HEK293 (cell line): Measurements from ENCODE around the gene TLCD3B.

Experiments used
- GLIS2 ChIP-seq: fragments of 450-650 bp; formaldehyde crosslinking; IDR thresholded peaks from 2 replicates; pipeline ENCODE4 v1.5.1; 2016; ENCODE audit warnings: missing biosample characterization, missing genetic modification characterization
- KLF1 ChIP-seq: fragments of 450-650 bp; formaldehyde crosslinking; IDR thresholded peaks from 2 replicates; pipeline ENCODE4 v1.5.1; 2016; ENCODE audit warnings: missing biosample characterization, missing genetic modification characterization
- MZF1 ChIP-seq: fragments of 450-650 bp; formaldehyde crosslinking; IDR thresholded peaks from 2 replicates; pipeline ENCODE4 v1.5.1; 2017; ENCODE audit warnings: missing biosample characterization, missing genetic modification characterization, borderline replicate concordance
- WT1 ChIP-seq: fragments of 450-650 bp; formaldehyde crosslinking; IDR thresholded peaks from 2 replicates; pipeline ENCODE4 v1.5.1; 2016; ENCODE audit warnings: missing biosample characterization, missing genetic modification characterization
- ZBTB7A ChIP-seq: fragments of 450-650 bp; formaldehyde crosslinking; IDR thresholded peaks from 2 replicates; pipeline ENCODE4 v1.5.1; 2016; ENCODE audit warnings: low read depth, missing biosample characterization, missing genetic modification characterization
- ZFP41 ChIP-seq: fragments of 450-650 bp; formaldehyde crosslinking; IDR thresholded peaks from 2 replicates; pipeline ENCODE4 v1.5.1; 2016; ENCODE audit warnings: missing biosample characterization, missing genetic modification characterization, borderline replicate concordance
- ZNF121 ChIP-seq: fragments of 450-650 bp; formaldehyde crosslinking; IDR thresholded peaks from 2 replicates; pipeline ENCODE4 v1.5.1; 2016; ENCODE audit warnings: missing biosample characterization, missing genetic modification characterization
- ZNF132 ChIP-seq: fragments of 450-650 bp; formaldehyde crosslinking; IDR thresholded peaks from 2 replicates; pipeline ENCODE4 v1.5.1; 2017; ENCODE audit warnings: missing biosample characterization, missing genetic modification characterization, borderline replicate concordance
- ZNF202 ChIP-seq: fragments of 450-650 bp; formaldehyde crosslinking; IDR thresholded peaks from 2 replicates; pipeline ENCODE4 v1.5.1; 2016; ENCODE audit warnings: missing biosample characterization, missing genetic modification characterization, borderline replicate concordance
- ZNF37A ChIP-seq: fragments of 450-650 bp; IDR thresholded peaks from 2 replicates; pipeline ENCODE4 v1.5.1; 2018; ENCODE audit warnings: missing biosample characterization, missing genetic modification characterization
- ZNF501 ChIP-seq: fragments of 450-650 bp; formaldehyde crosslinking; IDR thresholded peaks from 2 replicates; pipeline ENCODE4 v1.5.1; 2016; ENCODE audit warnings: missing biosample characterization, missing genetic modification characterization
- ZNF610 ChIP-seq: fragments of 450-650 bp; formaldehyde crosslinking; IDR thresholded peaks from 2 replicates; pipeline ENCODE4 v1.5.1; 2016; ENCODE audit warnings: missing biosample characterization, missing genetic modification characterization, borderline replicate concordance
- ZNF701 ChIP-seq: fragments of 450-650 bp; formaldehyde crosslinking; IDR thresholded peaks from 2 replicates; pipeline ENCODE4 v1.5.1; 2016; ENCODE audit warnings: missing biosample characterization, missing genetic modification characterization
- ZNF837 ChIP-seq: fragments of 450-650 bp; formaldehyde crosslinking; IDR thresholded peaks from 2 replicates; pipeline ENCODE4 v1.5.1; 2016; ENCODE audit warnings: missing biosample characterization, missing genetic modification characterization
- TF ChIP-seq, protein P1 (sequence below): fragments of 450-650 bp; formaldehyde crosslinking; conservative IDR thresholded peaks from 2 replicates; pipeline ENCODE4 v1.5.1; 2016; ENCODE audit warnings: low read depth, missing biosample characterization, missing genetic modification characterization
- TF ChIP-seq, protein P2 (sequence below): fragments of 450-650 bp; formaldehyde crosslinking; IDR thresholded peaks from 2 replicates; pipeline ENCODE4 v1.5.1; 2016; ENCODE audit warnings: missing biosample characterization, missing genetic modification characterization
- TF ChIP-seq, protein P3 (sequence below): fragments of 450-650 bp; formaldehyde crosslinking; IDR thresholded peaks from 2 replicates; pipeline ENCODE4 v1.5.1; 2016; ENCODE audit warnings: missing biosample characterization, missing genetic modification characterization, low read depth
- TF ChIP-seq, protein P4 (sequence below): fragments of 450-650 bp; IDR thresholded peaks from 2 replicates; pipeline ENCODE4 v1.5.1; 2018; ENCODE audit warnings: missing biosample characterization, mild to moderate bottlenecking, missing genetic modification characterization
- TF ChIP-seq, protein P5 (sequence below): fragments of 450-650 bp; formaldehyde crosslinking; IDR thresholded peaks from 2 replicates; pipeline ENCODE4 v1.5.1; 2016; ENCODE audit warnings: missing biosample characterization, missing genetic modification characterization
- TF ChIP-seq, protein P6 (sequence below): fragments of 450-650 bp; formaldehyde crosslinking; IDR thresholded peaks from 2 replicates; pipeline ENCODE4 v1.5.1; 2016; ENCODE audit warnings: missing biosample characterization, missing genetic modification characterization, borderline replicate concordance

The TLCD3B gene

DNA sequence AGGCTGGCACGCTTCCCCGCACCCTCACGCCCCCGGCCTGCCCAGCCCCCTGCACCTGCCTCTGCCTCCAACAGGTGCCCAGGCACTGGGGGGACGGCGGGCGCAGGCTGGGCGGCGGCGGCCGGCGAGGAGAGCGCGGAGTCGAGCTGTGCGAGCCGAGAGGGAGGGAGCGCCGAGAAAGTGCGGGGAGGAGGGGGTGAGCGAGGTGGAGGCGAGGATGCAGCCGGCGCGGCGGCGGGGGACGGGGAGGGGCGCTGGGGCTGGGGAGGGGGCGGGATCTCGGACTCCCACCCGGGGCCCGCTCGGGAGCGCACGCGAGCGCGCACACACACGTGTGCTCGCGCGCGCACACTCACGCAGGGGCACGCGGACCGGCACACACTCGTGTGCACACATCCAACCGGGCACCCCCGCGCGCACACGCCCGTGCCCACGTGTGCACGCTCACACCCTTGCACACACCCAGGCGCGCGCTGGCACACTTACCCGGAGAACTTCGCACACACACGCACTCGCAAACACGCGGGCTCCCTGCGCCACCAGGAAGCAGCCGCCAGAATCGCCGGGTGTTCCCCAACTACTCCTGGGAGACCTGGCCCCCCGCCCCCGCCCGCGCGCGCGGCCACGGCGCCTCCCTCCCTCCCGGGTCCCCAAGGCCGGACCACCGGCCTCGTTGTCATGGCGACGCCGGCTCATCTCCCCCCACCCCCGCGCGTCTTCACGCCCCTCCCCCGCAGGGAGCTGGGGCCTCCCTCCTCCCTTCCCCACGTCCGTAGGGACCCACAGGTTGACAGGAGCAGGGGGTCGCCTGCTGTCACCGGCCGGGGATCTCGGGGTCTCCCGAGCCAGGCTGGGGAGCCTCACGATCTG, 20.0 kb downstream of the TLCD3B start, which contains the start of gene DOC2A (continued):
- TF ChIP-seq, protein P1, sequence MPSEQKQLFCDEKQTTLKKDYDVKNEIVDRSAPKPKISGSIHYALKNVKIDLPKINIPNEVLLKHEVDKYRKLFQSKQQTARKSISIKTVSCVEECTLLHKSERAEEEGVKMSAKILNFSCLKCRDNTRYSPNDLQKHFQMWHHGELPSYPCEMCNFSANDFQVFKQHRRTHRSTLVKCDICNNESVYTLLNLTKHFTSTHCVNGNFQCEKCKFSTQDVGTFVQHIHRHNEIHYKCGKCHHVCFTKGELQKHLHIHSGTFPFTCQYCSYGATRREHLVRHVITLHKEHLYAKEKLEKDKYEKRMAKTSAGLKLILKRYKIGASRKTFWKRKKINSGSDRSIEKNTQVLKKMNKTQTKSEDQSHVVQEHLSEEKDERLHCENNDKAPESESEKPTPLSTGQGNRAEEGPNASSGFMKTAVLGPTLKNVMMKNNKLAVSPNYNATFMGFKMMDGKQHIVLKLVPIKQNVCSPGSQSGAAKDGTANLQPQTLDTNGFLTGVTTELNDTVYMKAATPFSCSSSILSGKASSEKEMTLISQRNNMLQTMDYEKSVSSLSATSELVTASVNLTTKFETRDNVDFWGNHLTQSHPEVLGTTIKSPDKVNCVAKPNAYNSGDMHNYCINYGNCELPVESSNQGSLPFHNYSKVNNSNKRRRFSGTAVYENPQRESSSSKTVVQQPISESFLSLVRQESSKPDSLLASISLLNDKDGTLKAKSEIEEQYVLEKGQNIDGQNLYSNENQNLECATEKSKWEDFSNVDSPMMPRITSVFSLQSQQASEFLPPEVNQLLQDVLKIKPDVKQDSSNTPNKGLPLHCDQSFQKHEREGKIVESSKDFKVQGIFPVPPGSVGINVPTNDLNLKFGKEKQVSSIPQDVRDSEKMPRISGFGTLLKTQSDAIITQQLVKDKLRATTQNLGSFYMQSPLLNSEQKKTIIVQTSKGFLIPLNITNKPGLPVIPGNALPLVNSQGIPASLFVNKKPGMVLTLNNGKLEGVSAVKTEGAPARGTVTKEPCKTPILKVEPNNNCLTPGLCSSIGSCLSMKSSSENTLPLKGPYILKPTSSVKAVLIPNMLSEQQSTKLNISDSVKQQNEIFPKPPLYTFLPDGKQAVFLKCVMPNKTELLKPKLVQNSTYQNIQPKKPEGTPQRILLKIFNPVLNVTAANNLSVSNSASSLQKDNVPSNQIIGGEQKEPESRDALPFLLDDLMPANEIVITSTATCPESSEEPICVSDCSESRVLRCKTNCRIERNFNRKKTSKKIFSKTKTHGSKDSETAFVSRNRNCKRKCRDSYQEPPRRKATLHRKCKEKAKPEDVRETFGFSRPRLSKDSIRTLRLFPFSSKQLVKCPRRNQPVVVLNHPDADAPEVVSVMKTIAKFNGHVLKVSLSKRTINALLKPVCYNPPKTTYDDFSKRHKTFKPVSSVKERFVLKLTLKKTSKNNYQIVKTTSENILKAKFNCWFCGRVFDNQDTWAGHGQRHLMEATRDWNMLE = no peak
- TF ChIP-seq, protein P2, sequence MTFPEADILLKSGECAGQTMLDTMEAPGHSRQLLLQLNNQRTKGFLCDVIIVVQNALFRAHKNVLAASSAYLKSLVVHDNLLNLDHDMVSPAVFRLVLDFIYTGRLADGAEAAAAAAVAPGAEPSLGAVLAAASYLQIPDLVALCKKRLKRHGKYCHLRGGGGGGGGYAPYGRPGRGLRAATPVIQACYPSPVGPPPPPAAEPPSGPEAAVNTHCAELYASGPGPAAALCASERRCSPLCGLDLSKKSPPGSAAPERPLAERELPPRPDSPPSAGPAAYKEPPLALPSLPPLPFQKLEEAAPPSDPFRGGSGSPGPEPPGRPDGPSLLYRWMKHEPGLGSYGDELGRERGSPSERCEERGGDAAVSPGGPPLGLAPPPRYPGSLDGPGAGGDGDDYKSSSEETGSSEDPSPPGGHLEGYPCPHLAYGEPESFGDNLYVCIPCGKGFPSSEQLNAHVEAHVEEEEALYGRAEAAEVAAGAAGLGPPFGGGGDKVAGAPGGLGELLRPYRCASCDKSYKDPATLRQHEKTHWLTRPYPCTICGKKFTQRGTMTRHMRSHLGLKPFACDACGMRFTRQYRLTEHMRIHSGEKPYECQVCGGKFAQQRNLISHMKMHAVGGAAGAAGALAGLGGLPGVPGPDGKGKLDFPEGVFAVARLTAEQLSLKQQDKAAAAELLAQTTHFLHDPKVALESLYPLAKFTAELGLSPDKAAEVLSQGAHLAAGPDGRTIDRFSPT (tag by site-specific recombination) = peak; percentile 53; the same call in 1 of the 2 replicates
- TF ChIP-seq ZNF501 (tag by site-specific recombination) (no peak), ZNF610 (tag by site-specific recombination) (no peak), KLF1 (tag by site-specific recombination) (peak; percentile 40; the same call in 1 of the 2 replicates), ZNF37A (no peak), MZF1 (tag by site-specific recombination) (no peak), ZFP41 (tag by site-specific recombination) (no peak), GLIS2 (tag by site-specific recombination) (peak; percentile 58; the same call in 1 of the 2 replicates), ZNF202 (tag by site-specific recombination) (no peak), ZBTB7A (tag by site-specific recombination) (no peak), WT1 (tag by site-specific recombination) (no peak), ZNF121 (no peak), ZNF837 (tag by site-specific recombination) (no peak), ZNF132 (tag by site-specific recombination) (no peak), ZNF701 (no peak)
- TF ChIP-seq, protein P3, sequence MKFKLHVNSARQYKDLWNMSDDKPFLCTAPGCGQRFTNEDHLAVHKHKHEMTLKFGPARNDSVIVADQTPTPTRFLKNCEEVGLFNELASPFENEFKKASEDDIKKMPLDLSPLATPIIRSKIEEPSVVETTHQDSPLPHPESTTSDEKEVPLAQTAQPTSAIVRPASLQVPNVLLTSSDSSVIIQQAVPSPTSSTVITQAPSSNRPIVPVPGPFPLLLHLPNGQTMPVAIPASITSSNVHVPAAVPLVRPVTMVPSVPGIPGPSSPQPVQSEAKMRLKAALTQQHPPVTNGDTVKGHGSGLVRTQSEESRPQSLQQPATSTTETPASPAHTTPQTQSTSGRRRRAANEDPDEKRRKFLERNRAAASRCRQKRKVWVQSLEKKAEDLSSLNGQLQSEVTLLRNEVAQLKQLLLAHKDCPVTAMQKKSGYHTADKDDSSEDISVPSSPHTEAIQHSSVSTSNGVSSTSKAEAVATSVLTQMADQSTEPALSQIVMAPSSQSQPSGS (tag by site-specific recombination) = no peak
- TF ChIP-seq, protein P4, sequence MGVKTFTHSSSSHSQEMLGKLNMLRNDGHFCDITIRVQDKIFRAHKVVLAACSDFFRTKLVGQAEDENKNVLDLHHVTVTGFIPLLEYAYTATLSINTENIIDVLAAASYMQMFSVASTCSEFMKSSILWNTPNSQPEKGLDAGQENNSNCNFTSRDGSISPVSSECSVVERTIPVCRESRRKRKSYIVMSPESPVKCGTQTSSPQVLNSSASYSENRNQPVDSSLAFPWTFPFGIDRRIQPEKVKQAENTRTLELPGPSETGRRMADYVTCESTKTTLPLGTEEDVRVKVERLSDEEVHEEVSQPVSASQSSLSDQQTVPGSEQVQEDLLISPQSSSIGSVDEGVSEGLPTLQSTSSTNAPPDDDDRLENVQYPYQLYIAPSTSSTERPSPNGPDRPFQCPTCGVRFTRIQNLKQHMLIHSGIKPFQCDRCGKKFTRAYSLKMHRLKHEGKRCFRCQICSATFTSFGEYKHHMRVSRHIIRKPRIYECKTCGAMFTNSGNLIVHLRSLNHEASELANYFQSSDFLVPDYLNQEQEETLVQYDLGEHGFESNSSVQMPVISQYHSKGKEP (tag by site-specific recombination) = no peak
- TF ChIP-seq, protein P5, sequence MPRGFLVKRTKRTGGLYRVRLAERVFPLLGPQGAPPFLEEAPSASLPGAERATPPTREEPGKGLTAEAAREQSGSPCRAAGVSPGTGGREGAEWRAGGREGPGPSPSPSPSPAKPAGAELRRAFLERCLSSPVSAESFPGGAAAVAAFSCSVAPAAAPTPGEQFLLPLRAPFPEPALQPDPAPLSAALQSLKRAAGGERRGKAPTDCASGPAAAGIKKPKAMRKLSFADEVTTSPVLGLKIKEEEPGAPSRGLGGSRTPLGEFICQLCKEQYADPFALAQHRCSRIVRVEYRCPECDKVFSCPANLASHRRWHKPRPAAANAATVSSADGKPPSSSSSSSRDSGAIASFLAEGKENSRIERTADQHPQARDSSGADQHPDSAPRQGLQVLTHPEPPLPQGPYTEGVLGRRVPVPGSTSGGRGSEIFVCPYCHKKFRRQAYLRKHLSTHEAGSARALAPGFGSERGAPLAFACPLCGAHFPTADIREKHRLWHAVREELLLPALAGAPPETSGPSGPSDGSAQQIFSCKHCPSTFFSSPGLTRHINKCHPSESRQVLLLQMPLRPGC = 0 out of 2 replicates have a peak, but pooled peaks have one; percentile 15
- TF ChIP-seq, protein P6, sequence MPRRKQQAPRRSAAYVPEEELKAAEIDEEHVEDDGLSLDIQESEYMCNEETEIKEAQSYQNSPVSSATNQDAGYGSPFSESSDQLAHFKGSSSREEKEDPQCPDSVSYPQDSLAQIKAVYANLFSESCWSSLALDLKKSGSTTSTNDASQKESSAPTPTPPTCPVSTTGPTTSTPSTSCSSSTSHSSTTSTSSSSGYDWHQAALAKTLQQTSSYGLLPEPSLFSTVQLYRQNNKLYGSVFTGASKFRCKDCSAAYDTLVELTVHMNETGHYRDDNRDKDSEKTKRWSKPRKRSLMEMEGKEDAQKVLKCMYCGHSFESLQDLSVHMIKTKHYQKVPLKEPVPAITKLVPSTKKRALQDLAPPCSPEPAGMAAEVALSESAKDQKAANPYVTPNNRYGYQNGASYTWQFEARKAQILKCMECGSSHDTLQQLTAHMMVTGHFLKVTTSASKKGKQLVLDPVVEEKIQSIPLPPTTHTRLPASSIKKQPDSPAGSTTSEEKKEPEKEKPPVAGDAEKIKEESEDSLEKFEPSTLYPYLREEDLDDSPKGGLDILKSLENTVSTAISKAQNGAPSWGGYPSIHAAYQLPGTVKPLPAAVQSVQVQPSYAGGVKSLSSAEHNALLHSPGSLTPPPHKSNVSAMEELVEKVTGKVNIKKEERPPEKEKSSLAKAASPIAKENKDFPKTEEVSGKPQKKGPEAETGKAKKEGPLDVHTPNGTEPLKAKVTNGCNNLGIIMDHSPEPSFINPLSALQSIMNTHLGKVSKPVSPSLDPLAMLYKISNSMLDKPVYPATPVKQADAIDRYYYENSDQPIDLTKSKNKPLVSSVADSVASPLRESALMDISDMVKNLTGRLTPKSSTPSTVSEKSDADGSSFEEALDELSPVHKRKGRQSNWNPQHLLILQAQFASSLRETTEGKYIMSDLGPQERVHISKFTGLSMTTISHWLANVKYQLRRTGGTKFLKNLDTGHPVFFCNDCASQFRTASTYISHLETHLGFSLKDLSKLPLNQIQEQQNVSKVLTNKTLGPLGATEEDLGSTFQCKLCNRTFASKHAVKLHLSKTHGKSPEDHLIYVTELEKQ (tag by site-specific recombination) = no peak
